ENCODE results near the gene NBEAL2. TPM values are rescaled to one million over a fixed set of nuclear protein-coding genes. Genes with fewer than 3 reads are reported as not detected.

NBEAL2 gene
- total RNA-seq, 1 experiment from 2014 or later = 80.0 TPM

GRCh38 chr3:46939578-46940445, 39.7 kb upstream of the NBEAL2 start (continued):
- no peak for TF ChIP-seq ZMAT4 (CRISPR knock-in tag; IDR thresholded peaks at IDR 0.05)
- TF ChIP-seq ZNF138 (CRISPR knock-in tag; conservative IDR thresholded peaks at IDR 0.05) = no peak

GRCh38 chr3:46942076-46942475, 37.4 kb upstream of the NBEAL2 start:
- CTCF ChIA-PET = interaction anchor here (0.6 to 1.3 kb wide), 3 partner anchors 18 to 50 kb away, joined by 3 to 9 read pairs (median 3); no protein-coding TSS in a partner anchor
- Mint-ChIP-seq H3K4me1 (peaks cover 51% of the 10 kb centered on the region), H3K36me3 (peaks cover 17% of the 10 kb centered on the region), H3K9me3 (no peaks in the 10 kb centered on the region), H3K27ac (no peak overlapping the region), H3K4me3 (no peak overlapping the region), H3K27me3 (ENCODE audit: low read depth) (no peaks in the 10 kb centered on the region)
- TF ChIP-seq HMGA2 (CRISPR knock-in tag; IDR thresholded peaks at IDR 0.05) (no peak), ZSCAN18 (CRISPR knock-in tag; IDR thresholded peaks at IDR 0.05) (no peak), ETV6 (CRISPR knock-in tag; IDR thresholded peaks at IDR 0.05) (no peak), SOX15 (CRISPR knock-in tag; IDR thresholded peaks at IDR 0.05) (no peak), ZNF396 (CRISPR knock-in tag; IDR thresholded peaks at IDR 0.05; ENCODE audit: borderline replicate concordance) (no peak), IRF1 (CRISPR knock-in tag; IDR thresholded peaks at IDR 0.05) (no peak), ZNF317 (CRISPR knock-in tag; IDR thresholded peaks at IDR 0.05; ENCODE audit: borderline replicate concordance, low read depth) (no peak), SMAD4 (CRISPR knock-in tag; IDR thresholded peaks at IDR 0.05) (no peak), ZNF138 (CRISPR knock-in tag; conservative IDR thresholded peaks at IDR 0.05) (no peak)
- TF ChIP-seq, protein P1, sequence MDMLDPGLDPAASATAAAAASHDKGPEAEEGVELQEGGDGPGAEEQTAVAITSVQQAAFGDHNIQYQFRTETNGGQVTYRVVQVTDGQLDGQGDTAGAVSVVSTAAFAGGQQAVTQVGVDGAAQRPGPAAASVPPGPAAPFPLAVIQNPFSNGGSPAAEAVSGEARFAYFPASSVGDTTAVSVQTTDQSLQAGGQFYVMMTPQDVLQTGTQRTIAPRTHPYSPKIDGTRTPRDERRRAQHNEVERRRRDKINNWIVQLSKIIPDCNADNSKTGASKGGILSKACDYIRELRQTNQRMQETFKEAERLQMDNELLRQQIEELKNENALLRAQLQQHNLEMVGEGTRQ (CRISPR knock-in tag; IDR thresholded peaks at IDR 0.05) = no peak
- TF ChIP-seq, protein P2, sequence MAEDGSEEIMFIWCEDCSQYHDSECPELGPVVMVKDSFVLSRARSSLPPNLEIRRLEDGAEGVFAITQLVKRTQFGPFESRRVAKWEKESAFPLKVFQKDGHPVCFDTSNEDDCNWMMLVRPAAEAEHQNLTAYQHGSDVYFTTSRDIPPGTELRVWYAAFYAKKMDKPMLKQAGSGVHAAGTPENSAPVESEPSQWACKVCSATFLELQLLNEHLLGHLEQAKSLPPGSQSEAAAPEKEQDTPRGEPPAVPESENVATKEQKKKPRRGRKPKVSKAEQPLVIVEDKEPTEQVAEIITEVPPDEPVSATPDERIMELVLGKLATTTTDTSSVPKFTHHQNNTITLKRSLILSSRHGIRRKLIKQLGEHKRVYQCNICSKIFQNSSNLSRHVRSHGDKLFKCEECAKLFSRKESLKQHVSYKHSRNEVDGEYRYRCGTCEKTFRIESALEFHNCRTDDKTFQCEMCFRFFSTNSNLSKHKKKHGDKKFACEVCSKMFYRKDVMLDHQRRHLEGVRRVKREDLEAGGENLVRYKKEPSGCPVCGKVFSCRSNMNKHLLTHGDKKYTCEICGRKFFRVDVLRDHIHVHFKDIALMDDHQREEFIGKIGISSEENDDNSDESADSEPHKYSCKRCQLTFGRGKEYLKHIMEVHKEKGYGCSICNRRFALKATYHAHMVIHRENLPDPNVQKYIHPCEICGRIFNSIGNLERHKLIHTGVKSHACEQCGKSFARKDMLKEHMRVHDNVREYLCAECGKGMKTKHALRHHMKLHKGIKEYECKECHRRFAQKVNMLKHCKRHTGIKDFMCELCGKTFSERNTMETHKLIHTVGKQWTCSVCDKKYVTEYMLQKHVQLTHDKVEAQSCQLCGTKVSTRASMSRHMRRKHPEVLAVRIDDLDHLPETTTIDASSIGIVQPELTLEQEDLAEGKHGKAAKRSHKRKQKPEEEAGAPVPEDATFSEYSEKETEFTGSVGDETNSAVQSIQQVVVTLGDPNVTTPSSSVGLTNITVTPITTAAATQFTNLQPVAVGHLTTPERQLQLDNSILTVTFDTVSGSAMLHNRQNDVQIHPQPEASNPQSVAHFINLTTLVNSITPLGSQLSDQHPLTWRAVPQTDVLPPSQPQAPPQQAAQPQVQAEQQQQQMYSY (CRISPR knock-in tag; IDR thresholded peaks at IDR 0.05) = no peak
- POLR2A ChIA-PET = interaction anchor here (0.7 kb wide), 1 partner anchor 87 kb away, joined by 3 read pairs; no protein-coding TSS in a partner anchor
- DNase-seq (ENCODE audit: low spot score) (no peak), ATAC-seq (no peak)

DNA sequence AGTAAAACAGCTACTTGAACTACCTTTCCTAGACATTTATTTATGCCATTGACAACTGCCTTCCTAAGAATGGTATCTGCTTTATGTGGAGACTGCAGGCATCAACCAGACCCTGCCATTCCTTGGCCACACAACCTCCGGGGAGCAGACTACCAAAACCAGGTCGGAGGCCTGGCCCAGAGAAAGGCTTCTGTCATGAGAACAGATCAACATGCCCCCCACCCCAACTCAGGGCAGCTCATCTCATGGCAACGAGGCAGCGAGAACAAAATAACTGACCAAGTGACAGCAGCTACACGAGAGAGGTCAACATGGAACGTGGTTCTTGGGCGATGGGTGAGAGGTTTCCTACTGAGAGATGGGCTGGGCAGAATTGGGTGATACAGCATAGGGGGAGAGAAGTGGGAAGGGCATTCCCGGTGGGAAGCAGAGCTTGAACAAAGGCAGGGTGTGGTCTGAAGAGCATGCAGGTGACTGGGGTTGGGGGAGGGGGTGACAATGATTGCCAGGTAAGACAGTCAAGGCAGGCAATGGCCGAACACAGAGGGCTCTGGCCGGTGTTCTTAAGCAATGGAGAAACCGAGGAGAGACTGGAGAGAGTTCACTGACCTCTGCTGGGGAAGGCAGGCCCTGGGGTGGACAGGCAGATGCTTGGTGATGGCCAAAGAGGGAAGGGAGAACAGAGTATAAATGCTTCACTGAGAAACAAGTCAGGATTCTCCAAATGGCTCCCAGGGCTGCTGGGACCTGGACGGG, 36.8 kb upstream of the NBEAL2 start:
- DNase-seq (ENCODE audit: low spot score) (no peak), ATAC-seq (no peak)
- TF ChIP-seq NR1H2 (CRISPR knock-in tag; IDR thresholded peaks at IDR 0.05) (no peak), KAT7 (CRISPR knock-in tag; IDR thresholded peaks at IDR 0.05; ENCODE audit: borderline replicate concordance) (no peak), ZNF263 (CRISPR knock-in tag; IDR thresholded peaks at IDR 0.05; ENCODE audit: low read depth) (no peak), USF1 (CRISPR knock-in tag; IDR thresholded peaks at IDR 0.05) (no peak), ZNF281 (CRISPR knock-in tag; IDR thresholded peaks at IDR 0.05) (no peak), SP1 (CRISPR knock-in tag; conservative IDR thresholded peaks at IDR 0.05) (no peak), ZNF423 (CRISPR knock-in tag; IDR thresholded peaks at IDR 0.05) (no peak)
- H3K9me3 Mint-ChIP-seq = no peaks in the 10 kb centered on the region
- CTCF ChIA-PET = interaction anchor here (0.6 to 2.0 kb wide), 5 partner anchors 19 to 478 kb away, joined by 3 to 9 read pairs (median 3); no protein-coding TSS in a partner anchor
- no peak overlapping the region for H3K4me3 Mint-ChIP-seq
- POLR2A ChIA-PET = interaction anchor here (0.7 kb wide), 1 partner anchor 86 kb away, joined by 3 read pairs; no protein-coding TSS in a partner anchor
- H3K27ac Mint-ChIP-seq = peak overlapping the region; percentile 15; the same call in 1 of the 2 replicates
- H3K27me3 Mint-ChIP-seq (ENCODE audit: low read depth) = no peaks in the 10 kb centered on the region
- H3K36me3 Mint-ChIP-seq = peaks cover 18% of the 10 kb centered on the region
- H3K4me1 Mint-ChIP-seq = peaks cover 54% of the 10 kb centered on the region

All from WTC11 (cell line).